K562 treated with DMSO at 1 percent for 4 hours (cell line): ENCODE data around the gene LCE5A. TPM values are rescaled to one million over a fixed set of nuclear protein-coding genes. Genes with fewer than 3 reads are reported as not detected.

Source experiments
- total RNA-seq: library from RNA; unstranded; fragments of 300-600 nt; gene quantifications from 2 replicates; pipeline ENCODE4 v1.2.3, GENCODE V29; 2022; ENCODE audit not compliant: insufficient read depth

The LCE5A gene, protein sequence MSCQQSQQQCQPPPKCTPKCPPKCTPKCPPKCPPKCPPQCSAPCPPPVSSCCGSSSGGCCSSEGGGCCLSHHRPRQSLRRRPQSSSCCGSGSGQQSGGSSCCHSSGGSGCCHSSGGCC
- total RNA-seq: not detected in 2 replicates

DNA sequence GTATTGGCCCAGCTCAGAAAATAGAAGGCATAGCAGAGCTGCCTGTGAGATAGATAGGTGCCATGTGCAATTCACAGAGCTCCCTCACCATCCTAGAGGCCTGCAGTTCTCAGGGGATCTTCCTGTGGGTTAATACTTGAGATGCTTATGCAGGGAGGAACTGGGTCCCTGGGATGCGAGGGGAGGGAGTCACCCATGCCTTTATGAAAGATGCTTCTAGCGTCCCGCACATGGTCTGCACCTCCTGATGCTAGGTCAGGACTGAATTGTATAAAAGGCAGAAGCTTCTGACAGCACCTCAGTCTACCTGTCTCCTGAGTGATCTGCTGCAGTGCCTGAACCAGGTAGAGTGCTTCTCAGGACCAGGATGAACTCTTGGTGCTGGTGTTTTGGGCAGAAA, at the start of gene LCE5A:
Gene LCE5A (plus strand): TSS at position 301 of the 400 bp plus-strand sequence. CDS start 732 bp downstream, outside the sequence.

Other genes with a start within 250 kb of the LCE5A start
- gene FLG, start 185.6 kb upstream of the LCE5A start, total RNA-seq: not detected in 2 replicates
- not detected in 2 replicates for gene FLG2, start 150.8 kb upstream of the LCE5A start, total RNA-seq
- not detected in 2 replicates for gene CRNN, start 96.5 kb upstream of the LCE5A start, total RNA-seq
- not detected in 2 replicates for gene CRCT1, start 3.7 kb downstream of the LCE5A start, total RNA-seq
- gene LCE3E, start 56.0 kb downstream of the LCE5A start, total RNA-seq: not detected in 2 replicates
- gene LCE3D, start 69.7 kb downstream of the LCE5A start, total RNA-seq: not detected in 2 replicates
- not detected in 2 replicates for gene LCE3C, start 89.4 kb downstream of the LCE5A start, total RNA-seq
- not detected in 2 replicates for gene LCE3B, start 103.0 kb downstream of the LCE5A start, total RNA-seq
- gene LCE3A, start 112.3 kb downstream of the LCE5A start, total RNA-seq: not detected in 2 replicates
- not detected in 2 replicates for gene LCE2D, start 152.6 kb downstream of the LCE5A start, total RNA-seq
- gene LCE2C, start 164.5 kb downstream of the LCE5A start, total RNA-seq: not detected in 2 replicates
- gene LCE2B, start 175.3 kb downstream of the LCE5A start, total RNA-seq: not detected in 2 replicates
- not detected in 2 replicates for gene LCE2A, start 187.5 kb downstream of the LCE5A start, total RNA-seq
- not detected in 2 replicates for gene LCE4A, start 197.4 kb downstream of the LCE5A start, total RNA-seq
- gene KPRP, start 247.2 kb downstream of the LCE5A start, total RNA-seq: not detected in 2 replicates